ENCODE measurements around the gene HNF4A. TPM values are rescaled to one million over a fixed set of nuclear protein-coding genes. Genes with fewer than 3 reads are reported as not detected.

Gene HNF4A
- total RNA-seq, 1 donor from 2014 or later, result not detected

DNA sequence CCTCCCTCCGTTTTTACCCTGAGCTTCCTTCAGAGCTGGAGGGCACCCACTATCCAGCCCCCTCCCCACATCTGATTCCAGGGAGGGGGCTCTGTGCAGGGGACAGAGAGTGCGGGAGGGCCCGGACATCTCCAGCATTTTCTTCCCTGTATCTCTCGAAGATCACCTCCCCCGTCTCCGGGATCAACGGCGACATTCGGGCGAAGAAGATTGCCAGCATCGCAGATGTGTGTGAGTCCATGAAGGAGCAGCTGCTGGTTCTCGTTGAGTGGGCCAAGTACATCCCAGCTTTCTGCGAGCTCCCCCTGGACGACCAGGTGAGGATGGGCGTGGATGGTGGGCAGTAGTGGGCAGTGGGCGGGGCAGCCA is 58.8 kb downstream of the HNF4A start:
- POLR2A ChIA-PET, result no interaction called here
- TF ChIP-seq, protein P1, sequence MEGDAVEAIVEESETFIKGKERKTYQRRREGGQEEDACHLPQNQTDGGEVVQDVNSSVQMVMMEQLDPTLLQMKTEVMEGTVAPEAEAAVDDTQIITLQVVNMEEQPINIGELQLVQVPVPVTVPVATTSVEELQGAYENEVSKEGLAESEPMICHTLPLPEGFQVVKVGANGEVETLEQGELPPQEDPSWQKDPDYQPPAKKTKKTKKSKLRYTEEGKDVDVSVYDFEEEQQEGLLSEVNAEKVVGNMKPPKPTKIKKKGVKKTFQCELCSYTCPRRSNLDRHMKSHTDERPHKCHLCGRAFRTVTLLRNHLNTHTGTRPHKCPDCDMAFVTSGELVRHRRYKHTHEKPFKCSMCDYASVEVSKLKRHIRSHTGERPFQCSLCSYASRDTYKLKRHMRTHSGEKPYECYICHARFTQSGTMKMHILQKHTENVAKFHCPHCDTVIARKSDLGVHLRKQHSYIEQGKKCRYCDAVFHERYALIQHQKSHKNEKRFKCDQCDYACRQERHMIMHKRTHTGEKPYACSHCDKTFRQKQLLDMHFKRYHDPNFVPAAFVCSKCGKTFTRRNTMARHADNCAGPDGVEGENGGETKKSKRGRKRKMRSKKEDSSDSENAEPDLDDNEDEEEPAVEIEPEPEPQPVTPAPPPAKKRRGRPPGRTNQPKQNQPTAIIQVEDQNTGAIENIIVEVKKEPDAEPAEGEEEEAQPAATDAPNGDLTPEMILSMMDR (IDR thresholded peaks at IDR 0.05), result no peak
- H3K4me1 Mint-ChIP-seq, result no peaks in the 10 kb centered on the region
- no peaks in the 10 kb centered on the region for H3K9me3 Mint-ChIP-seq
- no peak for DNase-seq
- no peak for ATAC-seq (ENCODE audit: low read depth)
- H3K27ac Mint-ChIP-seq, result no peak overlapping the region
- intact Hi-C loops (cut with micrococcal nuclease), result no loop called here
- H3K36me3 Mint-ChIP-seq (ENCODE audit: low read depth), result no peaks in the 10 kb centered on the region
- peaks cover 25% of the 10 kb centered on the region for H3K27me3 Mint-ChIP-seq
- H3K4me3 Mint-ChIP-seq, result no peak overlapping the region
- CTCF ChIA-PET, result no interaction called here

DNA sequence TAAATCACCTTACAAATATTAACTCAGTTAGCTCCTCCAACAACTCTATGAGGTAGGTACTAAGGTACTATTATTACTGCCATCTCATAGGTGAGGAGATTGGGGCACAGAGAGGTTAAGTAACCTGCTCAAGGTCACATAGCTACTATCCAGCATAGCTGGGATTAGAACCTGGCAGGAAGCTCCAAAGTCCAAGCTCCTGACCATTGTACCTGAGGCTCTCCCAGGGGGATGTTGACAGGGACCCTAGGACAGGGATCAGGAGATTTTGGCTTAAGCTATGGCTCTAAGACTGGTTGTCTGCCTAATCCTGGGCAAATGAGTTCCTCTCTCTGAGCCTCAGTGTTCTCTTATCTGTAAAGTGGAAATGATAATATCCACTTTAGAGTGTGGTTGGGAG is 59.3 kb downstream of the HNF4A start:
- peaks cover 25% of the 10 kb centered on the region for H3K27me3 Mint-ChIP-seq
- POLR2A ChIA-PET, result no interaction called here
- intact Hi-C loops (cut with micrococcal nuclease), result no loop called here
- H3K9me3 Mint-ChIP-seq, result no peaks in the 10 kb centered on the region
- no peaks in the 10 kb centered on the region for H3K36me3 Mint-ChIP-seq (ENCODE audit: low read depth)
- H3K4me3 Mint-ChIP-seq, result no peak overlapping the region
- H3K27ac Mint-ChIP-seq, result no peak overlapping the region
- H3K4me1 Mint-ChIP-seq, result no peaks in the 10 kb centered on the region
- TF ChIP-seq, protein P1 (IDR thresholded peaks at IDR 0.05), result no peak
- no peak for ATAC-seq (ENCODE audit: low read depth)
- DNase-seq, result no peak
- CTCF ChIA-PET, result no interaction called here

DNA sequence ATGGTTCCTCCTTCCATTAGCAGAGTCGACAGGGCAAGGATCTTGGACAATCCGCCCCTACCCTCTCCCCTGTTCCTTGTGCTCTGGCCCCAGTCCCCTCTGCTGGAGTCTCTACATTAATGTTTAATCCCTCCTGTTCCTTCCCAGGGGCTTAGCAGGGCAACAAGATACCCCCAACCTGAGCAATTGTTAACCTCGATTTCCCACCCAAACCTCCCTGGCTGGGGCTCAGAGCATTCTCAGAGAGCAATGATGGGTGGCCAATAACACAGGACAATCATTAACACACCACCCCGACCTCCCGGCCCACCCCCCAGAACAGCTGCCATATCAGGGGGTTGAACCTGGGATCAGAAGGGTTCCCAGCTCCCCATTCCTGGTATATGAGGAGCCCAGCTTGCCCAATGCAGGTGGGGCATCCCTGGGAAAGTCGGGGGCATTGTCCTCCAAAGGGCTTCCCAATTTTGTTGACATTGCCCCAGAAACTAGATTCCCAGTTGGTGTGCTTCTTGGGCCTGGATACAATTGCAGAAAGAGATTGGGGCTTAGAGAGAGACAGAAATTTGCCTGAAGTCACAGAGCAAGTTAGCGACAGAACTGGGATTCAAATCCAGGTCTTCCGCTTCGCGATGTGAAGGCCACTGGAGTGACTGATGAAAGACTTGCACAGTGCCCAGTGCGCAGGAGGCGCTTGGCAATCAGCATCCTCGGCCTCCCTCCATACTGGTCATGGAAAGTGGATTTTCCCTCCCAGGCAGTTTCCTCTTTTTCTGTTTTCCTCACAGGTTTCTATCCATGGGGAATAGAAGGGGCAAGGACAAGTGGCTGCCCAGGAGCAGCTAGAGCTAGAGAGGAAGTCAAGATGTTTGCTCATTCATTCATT is 60.6 kb downstream of the HNF4A start:
- intact Hi-C loops (cut with micrococcal nuclease), result no loop called here
- Mint-ChIP-seq H3K36me3 (ENCODE audit: low read depth) (no peaks in the 10 kb centered on the region), H3K9me3 (no peaks in the 10 kb centered on the region), H3K27me3 (peaks cover 25% of the 10 kb centered on the region), H3K4me3 (no peak overlapping the region), H3K4me1 (no peaks in the 10 kb centered on the region), H3K27ac (no peak overlapping the region)
- TF ChIP-seq, protein P1 (IDR thresholded peaks at IDR 0.05), result no peak
- ChIA-PET POLR2A (no interaction called here), CTCF (no interaction called here)
- no peak for DNase-seq
- no peak for ATAC-seq (ENCODE audit: low read depth)

DNA sequence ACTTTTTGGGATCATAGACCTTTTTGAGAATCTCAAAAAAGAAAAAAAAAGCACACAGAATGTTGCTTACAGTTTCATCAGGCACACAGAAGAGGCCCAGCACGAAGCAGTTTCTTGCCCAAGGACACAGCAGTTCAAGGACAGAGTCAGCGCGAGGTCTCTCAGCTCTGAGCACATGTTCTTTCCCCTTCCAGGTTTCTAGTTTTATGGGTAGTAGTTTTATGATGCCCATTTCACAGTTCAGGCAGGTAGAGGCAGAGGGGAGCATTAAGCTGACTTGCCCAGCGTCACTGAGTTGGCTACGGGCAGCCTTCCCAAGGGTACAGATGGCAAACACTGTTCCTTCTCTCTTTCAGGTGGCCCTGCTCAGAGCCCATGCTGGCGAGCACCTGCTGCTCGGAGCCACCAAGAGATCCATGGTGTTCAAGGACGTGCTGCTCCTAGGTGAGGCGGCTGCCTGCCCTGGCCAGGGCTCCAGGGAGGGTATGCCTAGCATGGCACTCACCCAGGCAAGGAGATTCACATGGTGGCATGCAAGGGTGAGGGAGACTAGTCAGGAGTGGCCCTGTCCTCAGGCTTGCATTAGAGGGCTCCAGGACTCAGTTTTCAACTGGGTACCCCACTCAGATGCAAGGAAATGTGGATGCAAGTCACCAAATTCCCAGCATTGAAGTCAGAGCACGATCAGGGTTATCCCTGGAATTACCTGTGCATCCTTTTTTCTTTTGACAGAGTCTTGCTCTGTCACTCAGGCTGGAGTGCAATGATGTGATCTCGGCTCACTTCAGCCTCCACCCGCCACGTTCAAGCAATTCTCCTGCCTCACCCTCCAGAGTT is 62.8 kb downstream of the HNF4A start:
- ChIA-PET CTCF (no interaction called here), POLR2A (no interaction called here)
- intact Hi-C loops (cut with micrococcal nuclease), result no loop called here
- Mint-ChIP-seq H3K27me3 (peaks cover 15% of the 10 kb centered on the region), H3K27ac (no peak overlapping the region), H3K4me1 (no peaks in the 10 kb centered on the region), H3K36me3 (ENCODE audit: low read depth) (no peaks in the 10 kb centered on the region), H3K4me3 (no peak overlapping the region), H3K9me3 (no peaks in the 10 kb centered on the region)
- TF ChIP-seq, protein P1 (IDR thresholded peaks at IDR 0.05), result no peak
- DNase-seq (no peak), ATAC-seq (ENCODE audit: low read depth) (no peak)

DNA sequence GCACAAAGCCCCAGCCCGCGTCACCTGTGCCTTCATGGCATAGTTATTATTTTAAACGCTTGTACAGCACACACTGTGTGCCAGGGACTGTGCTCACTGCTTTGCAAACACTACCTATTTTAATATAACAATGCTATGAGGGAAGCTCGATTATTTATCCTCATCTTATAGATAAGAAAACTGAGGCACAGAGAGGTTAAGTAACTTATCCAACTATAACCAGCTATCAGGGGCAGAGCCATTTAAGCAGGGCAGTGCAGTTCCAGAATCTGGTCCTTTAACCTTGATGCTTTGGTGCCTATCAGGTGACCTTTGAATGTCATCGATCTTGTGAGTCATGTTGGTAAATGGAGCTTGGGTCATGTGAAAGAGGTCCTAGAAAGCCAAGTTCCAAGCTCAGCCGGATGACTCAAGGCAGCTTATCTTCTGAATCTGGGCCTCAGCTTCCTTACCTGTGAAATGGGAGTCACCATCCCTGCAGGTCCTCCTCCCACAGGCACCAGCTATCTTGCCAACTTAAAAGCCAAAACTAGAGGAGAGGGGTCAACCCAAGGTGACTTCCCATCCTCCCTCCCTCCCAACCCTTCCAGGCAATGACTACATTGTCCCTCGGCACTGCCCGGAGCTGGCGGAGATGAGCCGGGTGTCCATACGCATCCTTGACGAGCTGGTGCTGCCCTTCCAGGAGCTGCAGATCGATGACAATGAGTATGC is 63.8 kb downstream of the HNF4A start:
- intact Hi-C loops (cut with micrococcal nuclease), result no loop called here
- no peak overlapping the region for H3K4me3 Mint-ChIP-seq
- no peaks in the 10 kb centered on the region for H3K9me3 Mint-ChIP-seq
- no peaks in the 10 kb centered on the region for H3K4me1 Mint-ChIP-seq
- ATAC-seq (ENCODE audit: low read depth), result no peak
- TF ChIP-seq, protein P1 (IDR thresholded peaks at IDR 0.05), result no peak
- CTCF ChIA-PET, result no interaction called here
- H3K27ac Mint-ChIP-seq, result no peak overlapping the region
- no peaks in the 10 kb centered on the region for H3K36me3 Mint-ChIP-seq (ENCODE audit: low read depth)
- peaks cover 21% of the 10 kb centered on the region for H3K27me3 Mint-ChIP-seq
- no peak for DNase-seq
- POLR2A ChIA-PET, result no interaction called here
